H9 (cell line): ENCODE data around the gene TFB1M. TPM values are rescaled to one million over a fixed set of nuclear protein-coding genes. Genes with fewer than 3 reads are reported as not detected.
A peak's percentile ranks its signal among the peaks of the same experiment; 100 is the strongest.

Source experiments
- DNase-seq: peaks from one replicate; pipeline ENCODE4 v3.0.0-alpha.2; 2017
- H2AFZ ChIP-seq: one replicate; pipeline ENCODE4 v1.6.1; 2013; ENCODE audit warnings: mild to moderate bottlenecking, low read length, control low read depth, moderate library complexity
- H2AK5ac ChIP-seq: 2 replicates; pipeline ENCODE4 v1.6.1; 2013; ENCODE audit warnings: low read length, control low read depth, mixed read lengths; ENCODE audit not compliant: insufficient read length
- H2BK120ac ChIP-seq: one replicate; pipeline ENCODE4 v1.6.1; 2013; ENCODE audit warnings: low read depth, mild to moderate bottlenecking, low read length, control low read depth, inconsistent platforms; ENCODE audit not compliant: poor library complexity, severe bottlenecking
- H2BK12ac ChIP-seq: 2 replicates; pipeline ENCODE4 v1.6.1; 2013; ENCODE audit warnings: low read length, control low read depth, mixed read lengths, low read depth; ENCODE audit not compliant: insufficient read length
- H2BK15ac ChIP-seq: 2 replicates; pipeline ENCODE4 v1.6.1; 2013; ENCODE audit warnings: low read depth, low read length, control low read depth
- H2BK20ac ChIP-seq: one replicate; pipeline ENCODE4 v1.6.1; 2013; ENCODE audit warnings: low read depth, mild to moderate bottlenecking, low read length, control low read depth, inconsistent platforms; ENCODE audit not compliant: poor library complexity, severe bottlenecking
- H2BK5ac ChIP-seq: 2 replicates; pipeline ENCODE4 v1.6.1; 2013; ENCODE audit warnings: low read length, control low read depth, mixed read lengths; ENCODE audit not compliant: insufficient read length
- H3K14ac ChIP-seq: 2 replicates; pipeline ENCODE4 v1.6.1; 2013; ENCODE audit warnings: low read length, control low read depth; ENCODE audit not compliant: insufficient read depth
- H3K18ac ChIP-seq: 2 replicates; pipeline ENCODE4 v1.6.1; 2013; ENCODE audit warnings: low read depth, mild to moderate bottlenecking, mixed read lengths, low read length, control low read depth; ENCODE audit not compliant: insufficient read length
- H3K23ac ChIP-seq: 2 replicates; pipeline ENCODE4 v1.6.1; 2013; ENCODE audit warnings: low read length, control low read depth, mixed read lengths, low read depth; ENCODE audit not compliant: insufficient read length
- H3K23me2 ChIP-seq: 2 replicates; pipeline ENCODE4 v1.6.1; 2013; ENCODE audit warnings: low read depth, mild to moderate bottlenecking, mixed read lengths, low read length, control low read depth; ENCODE audit not compliant: insufficient read length, poor library complexity, severe bottlenecking
- H3K27ac ChIP-seq: 2 replicates; pipeline ENCODE4 v1.5.1; 2013; ENCODE audit warnings: low read length, control low read depth, mixed read lengths, low read depth; ENCODE audit not compliant: insufficient read length
- H3K27me3 ChIP-seq: 2 replicates; pipeline ENCODE4 v1.6.1; 2013; ENCODE audit warnings: low read length, control low read depth, inconsistent platforms; ENCODE audit not compliant: insufficient read depth
- H3K4ac ChIP-seq: 2 replicates; pipeline ENCODE4 v1.6.1; 2013; ENCODE audit warnings: low read depth, mild to moderate bottlenecking, control low read depth, inconsistent platforms, low read length, moderate library complexity
- H3K4me1 ChIP-seq: 2 replicates; pipeline ENCODE4 v1.6.1; 2013; ENCODE audit warnings: low read length, control low read depth, inconsistent platforms; ENCODE audit not compliant: insufficient read depth
- H3K4me2 ChIP-seq: 2 replicates; pipeline ENCODE4 v1.6.1; 2013; ENCODE audit warnings: low read length, control low read depth, mixed read lengths; ENCODE audit not compliant: insufficient read length, insufficient read depth
- H3K56ac ChIP-seq: 2 replicates; pipeline ENCODE4 v1.6.1; 2013; ENCODE audit warnings: low read depth, mild to moderate bottlenecking, mixed read lengths, low read length, control low read depth; ENCODE audit not compliant: insufficient read length
- H3K79me1 ChIP-seq: 2 replicates; pipeline ENCODE4 v1.6.1; 2013; ENCODE audit warnings: low read depth, mild to moderate bottlenecking, moderate library complexity, low read length, control low read depth, inconsistent platforms; ENCODE audit not compliant: insufficient read depth, poor library complexity, severe bottlenecking
- H3K79me2 ChIP-seq: 2 replicates; pipeline ENCODE4 v1.6.1; 2013; ENCODE audit warnings: low read length, control low read depth, inconsistent platforms; ENCODE audit not compliant: insufficient read depth
- H3K9ac ChIP-seq: 2 replicates; pipeline ENCODE4 v1.6.1; 2013; ENCODE audit warnings: low read length, control low read depth, mixed read lengths; ENCODE audit not compliant: insufficient read length; ENCODE audit errors: extremely low read depth
- H3K9me3 ChIP-seq: one replicate; pipeline ENCODE4 v1.6.1; 2013; ENCODE audit warnings: low read depth, low read length, inconsistent platforms; ENCODE audit not compliant: control insufficient read depth
- H3T11ph ChIP-seq: one replicate; pipeline ENCODE4 v1.6.1; 2013; ENCODE audit warnings: mild to moderate bottlenecking, low read length, control low read depth, inconsistent platforms
- H4K20me1 ChIP-seq: one replicate; pipeline ENCODE4 v1.6.1; 2013; ENCODE audit not compliant: control insufficient read depth, insufficient read length, insufficient read depth
- H4K5ac ChIP-seq: 2 replicates; pipeline ENCODE4 v1.6.1; 2013; ENCODE audit warnings: low read depth, mild to moderate bottlenecking, mixed read lengths, low read length, control low read depth; ENCODE audit not compliant: insufficient read length
- H4K8ac ChIP-seq: replicated peaks from 2 replicates; pipeline ENCODE4 v1.6.1; 2013; ENCODE audit warnings: low read length, control low read depth, mixed read lengths, low read depth; ENCODE audit not compliant: insufficient read length
- H4K91ac ChIP-seq: 2 replicates; pipeline ENCODE4 v1.6.1; 2013; ENCODE audit warnings: low read depth, mild to moderate bottlenecking, moderate library complexity, mixed read lengths, low read length, control low read depth; ENCODE audit not compliant: insufficient read length
- H3K27ac Mint-ChIP-seq, 3 experiments: 2 replicates in 2 of 3; 3 replicates in 1 of 3; pipeline ENCODE4 v1.8.0; 2020 to 2021; ENCODE audit warnings: mixed read lengths in 3 of 3, mild to moderate bottlenecking in 1 of 3, moderate library complexity in 1 of 3
- H3K27me3 Mint-ChIP-seq: 2 replicates; pipeline ENCODE4 v1.8.0; 2021; ENCODE audit warnings: low read depth, mild to moderate bottlenecking, moderate library complexity, mixed read lengths
- H3K36me3 Mint-ChIP-seq, 3 experiments: 2 replicates in 2 of 3; 3 replicates in 1 of 3; pipeline ENCODE4 v1.8.0; 2020 to 2021; ENCODE audit warnings: low read depth in 3 of 3, mixed read lengths in 3 of 3; ENCODE audit not compliant: insufficient read depth in 1 of 3
- H3K4me1 Mint-ChIP-seq, 2 experiments: 2 replicates each; pipeline ENCODE4 v1.8.0; 2020; ENCODE audit warnings: mixed read lengths in 2 of 2
- H3K4me3 Mint-ChIP-seq, 2 experiments: 2 replicates in 1 of 2; 3 replicates in 1 of 2; pipeline ENCODE4 v1.8.0; 2020 to 2021; ENCODE audit warnings: mild to moderate bottlenecking in 2 of 2, mixed read lengths in 2 of 2, moderate library complexity in 1 of 2
- H3K9me3 Mint-ChIP-seq, 2 experiments: 2 replicates in 1 of 2; 3 replicates in 1 of 2; pipeline ENCODE4 v1.8.0; 2020; ENCODE audit warnings: mild to moderate bottlenecking in 2 of 2, mixed read lengths in 2 of 2, moderate library complexity in 1 of 2
- WGBS: extraction: QIAGEN DNeasy Blood & Tissue Kit; methylation state at CpG from one replicate; pipeline ENCODE4 v1.1.7; 2013; ENCODE audit warnings: missing lambda C conversion rate, low lambda C conversion rate, mixed read lengths; ENCODE audit not compliant: insufficient read length; ENCODE audit errors: extremely low coverage; 5-methylcytosine and 5-hydroxymethylcytosine counted together
- total RNA-seq: library from RNA; stranded (reverse); gene quantifications from 2 replicates; pipeline ENCODE4 v1.2.1, GENCODE V29; 2021
- TF ChIP-seq, protein P1 (sequence below): fragments of 200-600 bp; sonication (generic); conservative IDR thresholded peaks from 3 replicates; pipeline ENCODE4 v1.8.0; 2021; ENCODE audit warnings: antibody characterized with exemption, mild to moderate bottlenecking

The TFB1M gene
- total RNA-seq, 1 experiment from 2014 or later, result 28.6 TPM

- Histone ChIP-seq H3K4me1 (no peaks in the 10 kb centered on the region), H2BK20ac (no peak overlapping the region), H2BK12ac (no peak overlapping the region), H3K4ac (no peak overlapping the region), H3K23me2 (no peaks in the 10 kb centered on the region), H3K18ac (no peak overlapping the region), H3K23ac (no peak overlapping the region), H2BK15ac (no peak overlapping the region), H4K91ac (no peak overlapping the region), H2AK5ac (no peak overlapping the region), H2AFZ (no peak overlapping the region), H3K4me2 (no peak overlapping the region), H4K20me1 (no peaks in the 10 kb centered on the region), H3K27me3 (no peaks in the 10 kb centered on the region), H3K14ac (0 out of 2 replicates have a peak overlapping the region, but pooled peaks have one; percentile 52), H4K8ac (no peak overlapping the region), H2BK120ac (no peak overlapping the region), H3K56ac (no peak overlapping the region), H3T11ph (no peak overlapping the region), H3K27ac (no peak overlapping the region), H3K79me1 (no peaks in the 10 kb centered on the region), H3K9me3 (no peaks in the 10 kb centered on the region), H3K79me2 (no peaks in the 10 kb centered on the region), H3K9ac (no peak overlapping the region), H4K5ac (no peak overlapping the region), H2BK5ac (no peak overlapping the region)
- Mint-ChIP-seq H3K4me3 (no peak overlapping the region), H3K27ac (peak overlapping the region in 2 of 3 experiments; percentile 9 to 43; a peak in 2 of 7 replicates), H3K36me3 (peaks cover 10 to 20% (median 14%) of the 10 kb centered on the region in 3 experiments), H3K27me3 (no peaks in the 10 kb centered on the region), H3K4me1 (peaks cover 10 to 14% of the 10 kb centered on the region in 2 experiments), H3K9me3 (peaks cover 0 to 5% of the 10 kb centered on the region in 2 experiments; a peak in 3 of 5 replicates)
- WGBS, result no CpG with 5 or more reads among the region's 11 CpGs
- TF ChIP-seq, protein P1, sequence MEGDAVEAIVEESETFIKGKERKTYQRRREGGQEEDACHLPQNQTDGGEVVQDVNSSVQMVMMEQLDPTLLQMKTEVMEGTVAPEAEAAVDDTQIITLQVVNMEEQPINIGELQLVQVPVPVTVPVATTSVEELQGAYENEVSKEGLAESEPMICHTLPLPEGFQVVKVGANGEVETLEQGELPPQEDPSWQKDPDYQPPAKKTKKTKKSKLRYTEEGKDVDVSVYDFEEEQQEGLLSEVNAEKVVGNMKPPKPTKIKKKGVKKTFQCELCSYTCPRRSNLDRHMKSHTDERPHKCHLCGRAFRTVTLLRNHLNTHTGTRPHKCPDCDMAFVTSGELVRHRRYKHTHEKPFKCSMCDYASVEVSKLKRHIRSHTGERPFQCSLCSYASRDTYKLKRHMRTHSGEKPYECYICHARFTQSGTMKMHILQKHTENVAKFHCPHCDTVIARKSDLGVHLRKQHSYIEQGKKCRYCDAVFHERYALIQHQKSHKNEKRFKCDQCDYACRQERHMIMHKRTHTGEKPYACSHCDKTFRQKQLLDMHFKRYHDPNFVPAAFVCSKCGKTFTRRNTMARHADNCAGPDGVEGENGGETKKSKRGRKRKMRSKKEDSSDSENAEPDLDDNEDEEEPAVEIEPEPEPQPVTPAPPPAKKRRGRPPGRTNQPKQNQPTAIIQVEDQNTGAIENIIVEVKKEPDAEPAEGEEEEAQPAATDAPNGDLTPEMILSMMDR, result no peak
- peak; percentile 59 for DNase-seq
Observed at GRCh38 chr6:155216312-155217046, 97.8 kb downstream of the TFB1M start.
